Activated naive CD4-positive, alpha-beta T cell treated with anti-CD3 and anti-CD28 coated beads, Interleukin-2, amount 10 ng/mL, durations not matched to agents 5 hours and 36 hours (primary cell): ENCODE results near the gene COL9A3. TPM values are rescaled to one million over a fixed set of nuclear protein-coding genes. Genes with fewer than 3 reads are reported as not detected.

Experiments
- total RNA-seq, 2 experiments: library from RNA; stranded (reverse); gene quantifications; one replicate each; pipeline ENCODE4 v1.2.3, GENCODE V29; 2021

Gene COL9A3
- not detected for total RNA-seq

GRCh38 chr20:62816884-62817873 lies at the start of gene COL9A3:
Gene COL9A3, plus strand, starts transcription at chr20:62817050. Its CDS starts 15 bp downstream, at chr20:62817065.

GRCh38 chr20:62804627-62805154 lies 12.2 kb upstream of the COL9A3 start, which contains the start of gene OGFR:
Gene OGFR, plus strand, starts transcription at chr20:62804835. Its CDS starts 25 bp downstream, at chr20:62804860.

GRCh38 chr20:62861726-62862336 lies 45.0 kb downstream of the COL9A3 start, which contains the start of gene TCFL5:
Gene TCFL5, minus strand, starts transcription at chr20:62861822. Its CDS starts 152 bp downstream, at chr20:62861670.

Other genes with a start within 250 kb of the COL9A3 start
- gene SLCO4A1, start 174.5 kb upstream of the COL9A3 start, total RNA-seq = 10 to 100 TPM; 58.0 to 66.6 TPM
- gene NTSR1, start 108.2 kb upstream of the COL9A3 start, total RNA-seq = under 1 TPM; 0.10 TPM
- 10 to 100 TPM; 14.5 to 15.0 TPM for gene MRGBP, start 20.6 kb upstream of the COL9A3 start, total RNA-seq
- gene OGFR, start 12.2 kb upstream of the COL9A3 start, total RNA-seq = 10 to 100 TPM; 60.9 to 64.4 TPM
- gene TCFL5, start 44.8 kb downstream of the COL9A3 start, total RNA-seq = 1 to 10 TPM; 9.5 to 9.9 TPM
- 10 to 100 TPM; 78.5 to 80.7 TPM for gene DIDO1, start 109.5 kb downstream of the COL9A3 start, total RNA-seq
- 10 to 100 TPM; 37.2 to 38.2 TPM for gene GID8, start 121.1 kb downstream of the COL9A3 start, total RNA-seq
- 10 to 100 TPM; 18.2 to 20.6 TPM for gene SLC17A9, start 135.7 kb downstream of the COL9A3 start, total RNA-seq
- not detected for gene BHLHE23, start 189.9 kb downstream of the COL9A3 start, total RNA-seq